ENCODE measurements around the gene GCG. TPM values are rescaled to one million over a fixed set of nuclear protein-coding genes. Genes with fewer than 3 reads are reported as not detected.

GCG gene
- total RNA-seq = 100 to 1,000 TPM in 2 of 4 donors, 10 to 100 TPM in 1, 1 to 10 TPM in 1; 5.0 to 209 (median 88.5) TPM

GRCh38 chr2:162152147-162152546, at the start of gene GCG:
Gene GCG (minus strand): TSS chr2:162152247. CDS start chr2:162149178, 3,069 bp downstream.
- Histone ChIP-seq H3K27ac (no peak within 1 kb of the TSS), H3K27me3 (no peaks in the 10 kb centered on the region), H3K4me1 (no peaks in the 10 kb centered on the region), H3K9me3 (no peaks in the 10 kb centered on the region), H3K36me3 (no peaks in the 10 kb centered on the region), H3K4me3 (no peak within 1 kb of the TSS)
- TF ChIP-seq POLR2A (IDR thresholded peaks at IDR 0.05) = no peak
- TF ChIP-seq CTCF (IDR thresholded peaks at IDR 0.05) = no peak
- DNase-seq = no peak

GRCh38 chr2:162200636-162201035, 48.6 kb upstream of the GCG start:
- Histone ChIP-seq H3K4me3 (no peak overlapping the region), H3K9me3 (no peaks in the 10 kb centered on the region), H3K27ac (no peak overlapping the region), H3K27me3 (no peaks in the 10 kb centered on the region), H3K36me3 (no peaks in the 10 kb centered on the region), H3K4me1 (peaks cover 0 to 2% (median 0%) of the 10 kb centered on the region in 4 donors)
- no peak for TF ChIP-seq CTCF (IDR thresholded peaks at IDR 0.05)
- TF ChIP-seq POLR2A (IDR thresholded peaks at IDR 0.05) = no peak
- DNase-seq = no peak

GRCh38 chr2:162199913-162200312, 47.9 kb upstream of the GCG start:
- no peak for TF ChIP-seq CTCF (IDR thresholded peaks at IDR 0.05)
- no peak for TF ChIP-seq POLR2A (IDR thresholded peaks at IDR 0.05)
- no peak overlapping the region for H3K27ac ChIP-seq
- no peak for DNase-seq
- H3K4me1 ChIP-seq = peaks cover 0 to 2% (median 0%) of the 10 kb centered on the region in 4 donors
- no peaks in the 10 kb centered on the region for H3K9me3 ChIP-seq
- no peak overlapping the region for H3K4me3 ChIP-seq
- H3K36me3 ChIP-seq = no peaks in the 10 kb centered on the region
- H3K27me3 ChIP-seq = no peaks in the 10 kb centered on the region

GRCh38 chr2:162198239-162198638, 46.2 kb upstream of the GCG start:
- no peak for DNase-seq
- H3K36me3 ChIP-seq = no peaks in the 10 kb centered on the region
- no peak overlapping the region for H3K4me3 ChIP-seq
- no peaks in the 10 kb centered on the region for H3K27me3 ChIP-seq
- H3K9me3 ChIP-seq = no peaks in the 10 kb centered on the region
- H3K27ac ChIP-seq = no peak overlapping the region
- TF ChIP-seq CTCF (IDR thresholded peaks at IDR 0.05) (no peak), POLR2A (IDR thresholded peaks at IDR 0.05) (no peak)
- H3K4me1 ChIP-seq = peaks cover 0 to 2% (median 0%) of the 10 kb centered on the region in 4 donors

- peaks cover 0 to 2% (median 0%) of the 10 kb centered on the region in 4 donors for H3K4me1 ChIP-seq
- H3K27ac ChIP-seq = no peak overlapping the region
- H3K9me3 ChIP-seq = no peaks in the 10 kb centered on the region
- H3K4me3 ChIP-seq = no peak overlapping the region
- no peak for DNase-seq
- no peaks in the 10 kb centered on the region for H3K27me3 ChIP-seq
- no peak for TF ChIP-seq POLR2A (IDR thresholded peaks at IDR 0.05)
- TF ChIP-seq CTCF (IDR thresholded peaks at IDR 0.05) = no peak
- no peaks in the 10 kb centered on the region for H3K36me3 ChIP-seq
Measured at GRCh38 chr2:162197069-162197825, 45.2 kb upstream of the GCG start.
